Fibroblast of skin of back (primary cell): ENCODE data around the gene SOX3.

Source experiments
- DNase-seq: peaks from one replicate; pipeline ENCODE4 v3.0.0-alpha.2; 2013

Gene SOX3

GRCh38 chrX:140495739-140496138, 9.1 kb downstream of the SOX3 start:
- no peak for DNase-seq

- no peak for DNase-seq
Observed at GRCh38 chrX:140492066-140492994, 12.5 kb downstream of the SOX3 start.

GRCh38 chrX:140480765-140481164, 24.1 kb downstream of the SOX3 start:
- peak; percentile 3 for DNase-seq

- no peak for DNase-seq
Observed at GRCh38 chrX:140477987-140478386, 26.9 kb downstream of the SOX3 start.

GRCh38 chrX:140475025-140475424, 29.8 kb downstream of the SOX3 start:
- no peak for DNase-seq

- DNase-seq, result peak; percentile 42
Observed at GRCh38 chrX:140467211-140467610, 37.7 kb downstream of the SOX3 start.
